EL (cell line): Measurements from ENCODE around the gene ARHGEF40.
A peak's percentile ranks its signal among the peaks of the same experiment; 100 is the strongest.

ENCODE experiments used
- DNase-seq: peaks from one replicate; pipeline ENCODE4 v3.0.0-alpha.2; 2016

The ARHGEF40 gene

DNA sequence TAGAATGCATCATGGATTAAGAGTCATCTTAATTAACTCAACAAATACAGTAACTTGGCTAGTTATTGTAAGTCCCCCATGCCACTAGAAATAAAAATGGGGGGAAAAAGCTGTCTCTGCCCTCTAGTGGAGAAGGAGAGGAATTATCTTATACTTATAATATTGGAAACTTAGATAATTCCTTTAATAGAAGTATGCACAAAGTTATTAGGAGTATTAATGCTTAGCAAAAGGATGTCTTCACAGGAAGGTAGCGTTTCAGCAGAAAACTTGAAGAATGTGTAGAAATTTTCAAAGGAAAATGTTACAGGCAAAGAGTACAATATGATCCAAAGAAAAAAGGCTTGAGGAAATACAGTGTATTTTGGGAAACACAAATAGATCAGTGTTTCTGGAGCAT, 65.9 kb downstream of the ARHGEF40 start:
- peak; percentile 7 for DNase-seq
